ENCODE measurements around the gene ZNF274.
A peak's percentile ranks its signal among the peaks of the same experiment; 100 is the strongest.

The ZNF274 gene

GRCh38 chr19:58212336-58213074 is 29.6 kb downstream of the ZNF274 start:
- no peak overlapping the region for H3K4me3 ChIP-seq (ENCODE audit: low read depth, low read length)

GRCh38 chr19:58213075-58213369 is 30.2 kb downstream of the ZNF274 start:
- no peak for DNase-seq (ENCODE audit: low read depth)
- TF ChIP-seq CTCF (IDR thresholded peaks at IDR 0.05; ENCODE audit: control insufficient read depth, extremely low read depth, insufficient read depth) = no peak
- no peak overlapping the region for H3K4me3 ChIP-seq (ENCODE audit: low read depth, low read length)

More at GRCh38 chr19:58212336-58213074, 29.6 kb downstream of the ZNF274 start:
- no peak for TF ChIP-seq CTCF (IDR thresholded peaks at IDR 0.05; ENCODE audit: control insufficient read depth, extremely low read depth, insufficient read depth)
- no peak for DNase-seq (ENCODE audit: low read depth)

GRCh38 chr19:58217069-58217481 is 34.2 kb downstream of the ZNF274 start:
- no peak for DNase-seq (ENCODE audit: low read depth)
- H3K4me3 ChIP-seq (ENCODE audit: low read depth, low read length) = no peak overlapping the region
- TF ChIP-seq CTCF (IDR thresholded peaks at IDR 0.05; ENCODE audit: control insufficient read depth, extremely low read depth, insufficient read depth) = no peak

DNA sequence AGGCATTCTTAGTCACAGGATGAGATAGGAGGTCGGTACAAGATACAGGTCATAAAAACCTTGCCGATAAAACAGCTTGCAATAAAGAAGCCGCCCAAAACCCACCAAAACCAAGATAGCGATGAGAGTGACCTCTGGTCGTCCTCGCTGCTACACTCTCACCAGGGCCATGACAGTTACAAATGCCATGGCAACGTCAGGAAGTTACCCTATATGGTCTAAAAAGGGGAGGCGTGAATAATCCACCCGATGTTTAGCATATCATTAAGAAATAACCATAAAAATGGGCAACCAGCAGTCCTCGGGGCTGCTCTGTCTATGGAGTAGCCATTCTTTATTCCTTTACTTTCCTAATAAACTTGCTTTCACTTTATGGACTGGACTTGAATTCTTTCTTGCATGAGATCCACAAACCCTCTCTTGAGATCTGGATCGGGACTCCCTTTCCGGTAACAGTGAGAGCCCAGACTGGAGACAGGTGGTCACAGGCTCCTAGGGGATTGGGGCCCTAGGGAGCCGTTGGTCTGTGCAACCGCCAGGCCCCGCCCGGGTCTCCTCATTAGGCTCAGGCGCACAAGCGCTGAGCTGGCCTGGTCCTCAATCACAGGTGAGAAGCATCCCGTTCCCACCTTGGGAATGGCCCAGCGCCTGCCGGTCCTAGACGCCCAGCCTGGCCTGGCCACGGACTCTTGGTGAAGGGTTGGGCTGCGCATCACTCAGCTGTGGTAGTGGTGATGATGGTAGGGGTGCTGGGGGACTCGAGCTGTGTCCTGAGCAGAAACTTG is 34.9 kb downstream of the ZNF274 start:
- no peak overlapping the region for H3K4me3 ChIP-seq (ENCODE audit: low read depth, low read length)
- TF ChIP-seq CTCF (IDR thresholded peaks at IDR 0.05; ENCODE audit: control insufficient read depth, extremely low read depth, insufficient read depth) = no peak

GRCh38 chr19:58218899-58219298 is 36.0 kb downstream of the ZNF274 start:
- 0 out of 2 replicates have a peak, but pooled peaks have one; percentile 25 for TF ChIP-seq CTCF (IDR thresholded peaks at IDR 0.05; ENCODE audit: control insufficient read depth, extremely low read depth, insufficient read depth)
- peak; percentile 32 for DNase-seq (ENCODE audit: low read depth)
- H3K4me3 ChIP-seq (ENCODE audit: low read depth, low read length) = no peak overlapping the region

More for the DNA sequence above, 34.9 kb downstream of the ZNF274 start:
- no peak for DNase-seq (ENCODE audit: low read depth)

- H3K4me3 ChIP-seq (ENCODE audit: low read depth, low read length) = peak overlapping the region; percentile 87
- TF ChIP-seq CTCF (IDR thresholded peaks at IDR 0.05; ENCODE audit: control insufficient read depth, extremely low read depth, insufficient read depth) = no peak
- DNase-seq (ENCODE audit: low read depth) = no peak
These were observed 45.2 kb downstream of the ZNF274 start for GRCh38 chr19:58227964-58228584.

Data from LNCaP clone FGC (cell line).